GM23338 (cell line): ENCODE results near the gene BICRAL. TPM values are rescaled to one million over a fixed set of nuclear protein-coding genes. Genes with fewer than 3 reads are reported as not detected.

Source experiments
- ATAC-seq: fragments of 200-7000 bp; cut with Tn5 transposase; 3 replicates; pipeline ENCODE4 v1.9.1; 2020
- DNase-seq: peaks from one replicate; pipeline ENCODE4 v3.0.0-alpha.2; 2015; ENCODE audit warnings: low spot score
- H2AFZ ChIP-seq: fragments of 200-600 bp; sonication (generic); 2 replicates; pipeline ENCODE4 v1.8.0; 2016; ENCODE audit warnings: antibody characterized with exemption, mild to moderate bottlenecking, moderate library complexity
- H3F3A ChIP-seq: fragments of 200-600 bp; sonication (generic); replicated peaks from 2 replicates; pipeline ENCODE4 v1.8.0; 2017; ENCODE audit warnings: antibody characterized with exemption, mixed run types, low read depth
- H3K27ac ChIP-seq: fragments of 200-600 bp; sonication (generic); 2 replicates; pipeline ENCODE4 v1.6.1; 2016; ENCODE audit warnings: low read depth
- H3K27me3 ChIP-seq: fragments of 200-600 bp; sonication (generic); 2 replicates; pipeline ENCODE4 v1.8.0; 2016; ENCODE audit warnings: mild to moderate bottlenecking, mixed run types, moderate library complexity; ENCODE audit not compliant: insufficient read depth
- H3K36me3 ChIP-seq: fragments of 200-600 bp; sonication (generic); 2 replicates; pipeline ENCODE4 v1.8.0; 2016; ENCODE audit warnings: mild to moderate bottlenecking; ENCODE audit not compliant: insufficient read depth
- H3K4me1 ChIP-seq: fragments of 200-600 bp; sonication (generic); 2 replicates; pipeline ENCODE4 v1.8.0; 2016; ENCODE audit warnings: mild to moderate bottlenecking, moderate library complexity; ENCODE audit not compliant: insufficient read depth
- H3K4me2 ChIP-seq: fragments of 200-600 bp; sonication (generic); 2 replicates; pipeline ENCODE4 v1.7.1; 2017; ENCODE audit warnings: mixed run types
- H3K4me3 ChIP-seq: fragments of 200-600 bp; sonication (generic); 2 replicates; pipeline ENCODE4 v1.6.1; 2016; ENCODE audit warnings: mixed run types
- H3K79me2 ChIP-seq: fragments of 200-600 bp; sonication (generic); replicated peaks from 2 replicates; pipeline ENCODE4 v1.8.0; 2017; ENCODE audit warnings: mild to moderate bottlenecking; ENCODE audit not compliant: insufficient read depth
- H3K9me2 ChIP-seq: fragments of 200-600 bp; sonication (generic); 2 replicates; pipeline ENCODE4 v1.8.0; 2017; ENCODE audit not compliant: insufficient read depth
- H4K20me1 ChIP-seq: fragments of 200-600 bp; sonication (generic); replicated peaks from 2 replicates; pipeline ENCODE4 v1.8.0; 2017; ENCODE audit warnings: mild to moderate bottlenecking; ENCODE audit not compliant: insufficient read depth
- H3K27ac Mint-ChIP-seq: 2 replicates; pipeline ENCODE4 v1.8.0; 2020; ENCODE audit warnings: inconsistent platforms, mild to moderate bottlenecking, moderate library complexity, mixed read lengths
- H3K27me3 Mint-ChIP-seq: 3 replicates; pipeline ENCODE4 v1.8.0; 2022; ENCODE audit warnings: low read depth, mild to moderate bottlenecking, moderate library complexity, mixed read lengths, inconsistent platforms; ENCODE audit not compliant: insufficient read depth, poor library complexity
- H3K36me3 Mint-ChIP-seq: 3 replicates; pipeline ENCODE4 v1.8.0; 2021; ENCODE audit warnings: low read depth, mild to moderate bottlenecking, inconsistent platforms, moderate library complexity, mixed read lengths
- H3K4me1 Mint-ChIP-seq: 3 replicates; pipeline ENCODE4 v1.8.0; 2020; ENCODE audit warnings: mild to moderate bottlenecking, inconsistent platforms, mixed read lengths
- H3K4me3 Mint-ChIP-seq: 3 replicates; pipeline ENCODE4 v1.8.0; 2021; ENCODE audit warnings: moderate library complexity, mild to moderate bottlenecking, inconsistent platforms, mixed read lengths
- H3K9me3 Mint-ChIP-seq: 3 replicates; pipeline ENCODE4 v1.8.0; 2020; ENCODE audit warnings: moderate library complexity, mild to moderate bottlenecking, inconsistent platforms, mixed read lengths
- CREB1 ChIP-seq: fragments of 250-450 bp; sonication (Bioruptor Pico); IDR thresholded peaks from 2 replicates; pipeline ENCODE4 v1.5.0; 2020; ENCODE audit warnings: low read depth, mild to moderate bottlenecking, moderate library complexity
- ETS1 ChIP-seq: IDR thresholded peaks from 2 replicates; pipeline ENCODE4 v1.6.1; 2016; ENCODE audit warnings: antibody characterized with exemption
- EZH2 ChIP-seq: fragments of 200-600 bp; sonication (generic); IDR thresholded peaks from one replicate; pipeline ENCODE4 v1.8.0; 2017; ENCODE audit warnings: antibody characterized with exemption, mild to moderate bottlenecking, low read depth; ENCODE audit not compliant: unreplicated experiment
- JUNB ChIP-seq: IDR thresholded peaks from one replicate; pipeline ENCODE4 v1.6.1; 2016; ENCODE audit warnings: antibody characterized with exemption; ENCODE audit not compliant: unreplicated experiment
- NANOG ChIP-seq: IDR thresholded peaks from 2 replicates; pipeline ENCODE4 v1.6.1; 2016; ENCODE audit warnings: antibody characterized with exemption, borderline replicate concordance
- POLR2AphosphoS5 ChIP-seq: IDR thresholded peaks from 2 replicates; pipeline ENCODE4 v1.6.1; 2016; ENCODE audit warnings: antibody characterized with exemption, low read depth
- STAT1 ChIP-seq: IDR thresholded peaks from one replicate; pipeline ENCODE4 v1.6.1; 2016; ENCODE audit warnings: antibody characterized with exemption; ENCODE audit not compliant: unreplicated experiment
- ZNF114 ChIP-seq: fragments of 250-450 bp; sonication (Bioruptor Pico); IDR thresholded peaks from 2 replicates; pipeline ENCODE4 v1.5.0; 2020; ENCODE audit warnings: mild to moderate bottlenecking, moderate library complexity
- ZNF331 ChIP-seq: fragments of 250-450 bp; sonication (Bioruptor Pico); IDR thresholded peaks from 2 replicates; pipeline ENCODE4 v1.5.0; 2020; ENCODE audit warnings: low read depth, mild to moderate bottlenecking, moderate library complexity
- polyA plus RNA-seq: library from polyadenylated mRNA; unstranded; fragments of >200 nt; fragmentation: Nextera tagmentation; extraction: Ambion mirVana; gene quantifications from 2 replicates; pipeline ENCODE4 v1.2.1, GENCODE V29; 2016
- total RNA-seq: library from RNA; depleted of rRNA; stranded (reverse); fragments of >200 nt; shearing (Covaris generic); gene quantifications from 2 replicates; pipeline ENCODE4 v1.2.3, GENCODE V29; 2014
- TF ChIP-seq, protein P1 (sequence below): fragments of 250-450 bp; sonication (Bioruptor Pico); IDR thresholded peaks from 2 replicates; pipeline ENCODE4 v1.5.0; 2020; ENCODE audit warnings: mild to moderate bottlenecking, moderate library complexity
- TF ChIP-seq, protein P2 (sequence below), 2 experiments: fragments of 200-600 bp in 1 of 2; sonication (generic) in 1 of 2; conservative IDR thresholded peaks; 2 replicates each; pipeline versions ENCODE4 v1.5.1 to v1.6.1; 2016 to 2017; ENCODE audit warnings: antibody characterized with exemption in 2 of 2, low read depth in 2 of 2, mild to moderate bottlenecking in 2 of 2, moderate library complexity in 1 of 2
- TF ChIP-seq, protein P3 (sequence below): IDR thresholded peaks from one replicate; pipeline ENCODE4 v1.6.1; 2018; ENCODE audit warnings: antibody characterized with exemption; ENCODE audit not compliant: unreplicated experiment

BICRAL gene
- total and polyA plus RNA-seq, 2 experiments from 2014 or later = 3.4 to 11.7 TPM

GRCh38 chr6:42769051-42769450 is 12.8 kb upstream of the BICRAL start:
- Mint-ChIP-seq H3K36me3 (no peaks in the 10 kb centered on the region), H3K27ac (no peak overlapping the region), H3K4me1 (peaks cover 37% of the 10 kb centered on the region), H3K9me3 (no peaks in the 10 kb centered on the region), H3K27me3 (peaks cover 8% of the 10 kb centered on the region), H3K4me3 (no peak overlapping the region)
- ATAC-seq = no peak
- peaks cover 21% of the 10 kb centered on the region for H3K4me1 ChIP-seq
- no peak overlapping the region for H3K27ac ChIP-seq
- no peak overlapping the region for H3K4me2 ChIP-seq
- H3K27me3 ChIP-seq = no peaks in the 10 kb centered on the region
- DNase-seq = no peak
- H3K36me3 ChIP-seq = no peaks in the 10 kb centered on the region
- H3K4me3 ChIP-seq = no peak overlapping the region
- no peaks in the 10 kb centered on the region for H4K20me1 ChIP-seq
- TF ChIP-seq NANOG (no peak), EZH2 (no peak), STAT1 (no peak), POLR2AphosphoS5 (no peak), CREB1 (CRISPR knock-in tag) (no peak), ZNF331 (CRISPR knock-in tag) (no peak), JUNB (no peak), ETS1 (no peak), ZNF114 (CRISPR knock-in tag) (no peak)
- TF ChIP-seq, protein P1, sequence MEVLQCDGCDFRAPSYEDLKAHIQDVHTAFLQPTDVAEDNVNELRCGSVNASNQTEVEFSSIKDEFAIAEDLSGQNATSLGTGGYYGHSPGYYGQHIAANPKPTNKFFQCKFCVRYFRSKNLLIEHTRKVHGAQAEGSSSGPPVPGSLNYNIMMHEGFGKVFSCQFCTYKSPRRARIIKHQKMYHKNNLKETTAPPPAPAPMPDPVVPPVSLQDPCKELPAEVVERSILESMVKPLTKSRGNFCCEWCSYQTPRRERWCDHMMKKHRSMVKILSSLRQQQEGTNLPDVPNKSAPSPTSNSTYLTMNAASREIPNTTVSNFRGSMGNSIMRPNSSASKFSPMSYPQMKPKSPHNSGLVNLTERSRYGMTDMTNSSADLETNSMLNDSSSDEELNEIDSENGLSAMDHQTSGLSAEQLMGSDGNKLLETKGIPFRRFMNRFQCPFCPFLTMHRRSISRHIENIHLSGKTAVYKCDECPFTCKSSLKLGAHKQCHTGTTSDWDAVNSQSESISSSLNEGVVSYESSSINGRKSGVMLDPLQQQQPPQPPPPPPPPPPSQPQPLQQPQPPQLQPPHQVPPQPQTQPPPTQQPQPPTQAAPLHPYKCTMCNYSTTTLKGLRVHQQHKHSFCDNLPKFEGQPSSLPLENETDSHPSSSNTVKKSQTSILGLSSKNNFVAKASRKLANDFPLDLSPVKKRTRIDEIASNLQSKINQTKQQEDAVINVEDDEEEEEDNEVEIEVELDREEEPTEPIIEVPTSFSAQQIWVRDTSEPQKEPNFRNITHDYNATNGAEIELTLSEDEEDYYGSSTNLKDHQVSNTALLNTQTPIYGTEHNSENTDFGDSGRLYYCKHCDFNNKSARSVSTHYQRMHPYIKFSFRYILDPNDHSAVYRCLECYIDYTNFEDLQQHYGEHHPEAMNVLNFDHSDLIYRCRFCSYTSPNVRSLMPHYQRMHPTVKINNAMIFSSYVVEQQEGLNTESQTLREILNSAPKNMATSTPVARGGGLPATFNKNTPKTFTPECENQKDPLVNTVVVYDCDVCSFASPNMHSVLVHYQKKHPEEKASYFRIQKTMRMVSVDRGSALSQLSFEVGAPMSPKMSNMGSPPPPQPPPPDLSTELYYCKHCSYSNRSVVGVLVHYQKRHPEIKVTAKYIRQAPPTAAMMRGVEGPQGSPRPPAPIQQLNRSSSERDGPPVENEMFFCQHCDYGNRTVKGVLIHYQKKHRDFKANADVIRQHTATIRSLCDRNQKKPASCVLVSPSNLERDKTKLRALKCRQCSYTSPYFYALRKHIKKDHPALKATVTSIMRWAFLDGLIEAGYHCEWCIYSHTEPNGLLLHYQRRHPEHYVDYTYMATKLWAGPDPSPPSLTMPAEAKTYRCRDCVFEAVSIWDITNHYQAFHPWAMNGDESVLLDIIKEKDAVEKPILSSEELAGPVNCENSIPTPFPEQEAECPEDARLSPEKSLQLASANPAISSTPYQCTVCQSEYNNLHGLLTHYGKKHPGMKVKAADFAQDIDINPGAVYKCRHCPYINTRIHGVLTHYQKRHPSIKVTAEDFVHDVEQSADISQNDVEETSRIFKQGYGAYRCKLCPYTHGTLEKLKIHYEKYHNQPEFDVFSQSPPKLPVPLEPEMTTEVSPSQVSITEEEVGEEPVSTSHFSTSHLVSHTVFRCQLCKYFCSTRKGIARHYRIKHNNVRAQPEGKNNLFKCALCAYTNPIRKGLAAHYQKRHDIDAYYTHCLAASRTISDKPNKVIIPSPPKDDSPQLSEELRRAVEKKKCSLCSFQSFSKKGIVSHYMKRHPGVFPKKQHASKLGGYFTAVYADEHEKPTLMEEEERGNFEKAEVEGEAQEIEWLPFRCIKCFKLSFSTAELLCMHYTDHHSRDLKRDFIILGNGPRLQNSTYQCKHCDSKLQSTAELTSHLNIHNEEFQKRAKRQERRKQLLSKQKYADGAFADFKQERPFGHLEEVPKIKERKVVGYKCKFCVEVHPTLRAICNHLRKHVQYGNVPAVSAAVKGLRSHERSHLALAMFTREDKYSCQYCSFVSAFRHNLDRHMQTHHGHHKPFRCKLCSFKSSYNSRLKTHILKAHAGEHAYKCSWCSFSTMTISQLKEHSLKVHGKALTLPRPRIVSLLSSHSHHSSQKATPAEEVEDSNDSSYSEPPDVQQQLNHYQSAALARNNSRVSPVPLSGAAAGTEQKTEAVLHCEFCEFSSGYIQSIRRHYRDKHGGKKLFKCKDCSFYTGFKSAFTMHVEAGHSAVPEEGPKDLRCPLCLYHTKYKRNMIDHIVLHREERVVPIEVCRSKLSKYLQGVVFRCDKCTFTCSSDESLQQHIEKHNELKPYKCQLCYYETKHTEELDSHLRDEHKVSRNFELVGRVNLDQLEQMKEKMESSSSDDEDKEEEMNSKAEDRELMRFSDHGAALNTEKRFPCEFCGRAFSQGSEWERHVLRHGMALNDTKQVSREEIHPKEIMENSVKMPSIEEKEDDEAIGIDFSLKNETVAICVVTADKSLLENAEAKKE (CRISPR knock-in tag) = no peak
- TF ChIP-seq, protein P2, sequence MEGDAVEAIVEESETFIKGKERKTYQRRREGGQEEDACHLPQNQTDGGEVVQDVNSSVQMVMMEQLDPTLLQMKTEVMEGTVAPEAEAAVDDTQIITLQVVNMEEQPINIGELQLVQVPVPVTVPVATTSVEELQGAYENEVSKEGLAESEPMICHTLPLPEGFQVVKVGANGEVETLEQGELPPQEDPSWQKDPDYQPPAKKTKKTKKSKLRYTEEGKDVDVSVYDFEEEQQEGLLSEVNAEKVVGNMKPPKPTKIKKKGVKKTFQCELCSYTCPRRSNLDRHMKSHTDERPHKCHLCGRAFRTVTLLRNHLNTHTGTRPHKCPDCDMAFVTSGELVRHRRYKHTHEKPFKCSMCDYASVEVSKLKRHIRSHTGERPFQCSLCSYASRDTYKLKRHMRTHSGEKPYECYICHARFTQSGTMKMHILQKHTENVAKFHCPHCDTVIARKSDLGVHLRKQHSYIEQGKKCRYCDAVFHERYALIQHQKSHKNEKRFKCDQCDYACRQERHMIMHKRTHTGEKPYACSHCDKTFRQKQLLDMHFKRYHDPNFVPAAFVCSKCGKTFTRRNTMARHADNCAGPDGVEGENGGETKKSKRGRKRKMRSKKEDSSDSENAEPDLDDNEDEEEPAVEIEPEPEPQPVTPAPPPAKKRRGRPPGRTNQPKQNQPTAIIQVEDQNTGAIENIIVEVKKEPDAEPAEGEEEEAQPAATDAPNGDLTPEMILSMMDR (conservative IDR thresholded peaks at IDR 0.05; ENCODE audit: low read depth in 2 of 2) = no peak
- TF ChIP-seq, protein P3, sequence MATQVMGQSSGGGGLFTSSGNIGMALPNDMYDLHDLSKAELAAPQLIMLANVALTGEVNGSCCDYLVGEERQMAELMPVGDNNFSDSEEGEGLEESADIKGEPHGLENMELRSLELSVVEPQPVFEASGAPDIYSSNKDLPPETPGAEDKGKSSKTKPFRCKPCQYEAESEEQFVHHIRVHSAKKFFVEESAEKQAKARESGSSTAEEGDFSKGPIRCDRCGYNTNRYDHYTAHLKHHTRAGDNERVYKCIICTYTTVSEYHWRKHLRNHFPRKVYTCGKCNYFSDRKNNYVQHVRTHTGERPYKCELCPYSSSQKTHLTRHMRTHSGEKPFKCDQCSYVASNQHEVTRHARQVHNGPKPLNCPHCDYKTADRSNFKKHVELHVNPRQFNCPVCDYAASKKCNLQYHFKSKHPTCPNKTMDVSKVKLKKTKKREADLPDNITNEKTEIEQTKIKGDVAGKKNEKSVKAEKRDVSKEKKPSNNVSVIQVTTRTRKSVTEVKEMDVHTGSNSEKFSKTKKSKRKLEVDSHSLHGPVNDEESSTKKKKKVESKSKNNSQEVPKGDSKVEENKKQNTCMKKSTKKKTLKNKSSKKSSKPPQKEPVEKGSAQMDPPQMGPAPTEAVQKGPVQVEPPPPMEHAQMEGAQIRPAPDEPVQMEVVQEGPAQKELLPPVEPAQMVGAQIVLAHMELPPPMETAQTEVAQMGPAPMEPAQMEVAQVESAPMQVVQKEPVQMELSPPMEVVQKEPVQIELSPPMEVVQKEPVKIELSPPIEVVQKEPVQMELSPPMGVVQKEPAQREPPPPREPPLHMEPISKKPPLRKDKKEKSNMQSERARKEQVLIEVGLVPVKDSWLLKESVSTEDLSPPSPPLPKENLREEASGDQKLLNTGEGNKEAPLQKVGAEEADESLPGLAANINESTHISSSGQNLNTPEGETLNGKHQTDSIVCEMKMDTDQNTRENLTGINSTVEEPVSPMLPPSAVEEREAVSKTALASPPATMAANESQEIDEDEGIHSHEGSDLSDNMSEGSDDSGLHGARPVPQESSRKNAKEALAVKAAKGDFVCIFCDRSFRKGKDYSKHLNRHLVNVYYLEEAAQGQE = no peak
- H2AFZ ChIP-seq = no peak overlapping the region
- no peaks in the 10 kb centered on the region for H3K9me2 ChIP-seq
- H3K79me2 ChIP-seq = 0 out of 2 replicates have a peak, but pooled peaks cover 4% of the 10 kb centered on the region
- H3F3A ChIP-seq = no peaks in the 10 kb centered on the region
